RCC 7860 (cell line): ENCODE data around the gene TRMT10B.
A peak's percentile ranks its signal among the peaks of the same experiment; 100 is the strongest.

Source experiments
- DNase-seq: peaks from one replicate; pipeline ENCODE4 v3.0.0-alpha.2; 2015; ENCODE audit warnings: low spot score
- FAIRE-seq: peaks from 2 replicates; lab custom pipeline; 2012; peaks lifted over from hg19 to GRCh38; lab: Jason Lieb, UNC

Gene TRMT10B

GRCh38 chr9:37753489-37754190 is at the start of gene TRMT10B:
TSS of gene TRMT10B (plus strand) at chr9:37753805. CDS start at chr9:37761932, 8,127 bp downstream.
- peak; percentile 28 for DNase-seq
- no peak for FAIRE-seq

GRCh38 chr9:37705787-37706186 is 47.8 kb upstream of the TRMT10B start:
- FAIRE-seq = no peak
- DNase-seq = no peak

- DNase-seq (peak; percentile 38), FAIRE-seq (peak; percentile 34)
Measured at GRCh38 chr9:37706290-37706689, 47.3 kb upstream of the TRMT10B start.

- FAIRE-seq (no peak), DNase-seq (no peak)
Measured at GRCh38 chr9:37707748-37708147, 45.9 kb upstream of the TRMT10B start.

GRCh38 chr9:37710046-37710445 is 43.6 kb upstream of the TRMT10B start:
- DNase-seq (no peak), FAIRE-seq (no peak)

GRCh38 chr9:37715260-37715659 is 38.3 kb upstream of the TRMT10B start:
- DNase-seq = peak; percentile 17
- FAIRE-seq = no peak

- no peak for FAIRE-seq
- no peak for DNase-seq
Measured at GRCh38 chr9:37715991-37716505, 37.6 kb upstream of the TRMT10B start.

GRCh38 chr9:37719526-37719925 is 34.1 kb upstream of the TRMT10B start:
- FAIRE-seq (no peak), DNase-seq (no peak)

- no peak for FAIRE-seq
- DNase-seq = no peak
Measured at GRCh38 chr9:37727013-37727412, 26.6 kb upstream of the TRMT10B start.

- DNase-seq (no peak), FAIRE-seq (no peak)
Measured at GRCh38 chr9:37729499-37729898, 24.1 kb upstream of the TRMT10B start.

GRCh38 chr9:37730256-37730655 is 23.3 kb upstream of the TRMT10B start:
- FAIRE-seq = no peak

GRCh38 chr9:37730839-37731238 is 22.8 kb upstream of the TRMT10B start:
- no peak for FAIRE-seq
- DNase-seq = no peak

More at GRCh38 chr9:37730256-37730655, 23.3 kb upstream of the TRMT10B start:
- no peak for DNase-seq

- FAIRE-seq (no peak), DNase-seq (no peak)
Measured at GRCh38 chr9:37732086-37732741, 21.4 kb upstream of the TRMT10B start.

- DNase-seq (no peak), FAIRE-seq (no peak)
Measured at GRCh38 chr9:37732952-37733351, 20.7 kb upstream of the TRMT10B start.

- no peak for FAIRE-seq
Measured at GRCh38 chr9:37739222-37739621, 14.4 kb upstream of the TRMT10B start.

GRCh38 chr9:37740128-37740527 is 13.5 kb upstream of the TRMT10B start:
- FAIRE-seq = no peak
- DNase-seq = no peak

More at GRCh38 chr9:37739222-37739621, 14.4 kb upstream of the TRMT10B start:
- DNase-seq = no peak

- no peak for FAIRE-seq
- DNase-seq = no peak
Measured at GRCh38 chr9:37740631-37741328, 12.8 kb upstream of the TRMT10B start.

- DNase-seq = no peak
- no peak for FAIRE-seq
Measured at GRCh38 chr9:37745970-37746369, 7.6 kb upstream of the TRMT10B start.

GRCh38 chr9:37746448-37747270 is 6.9 kb upstream of the TRMT10B start:
- DNase-seq = no peak
- no peak for FAIRE-seq

- no peak for FAIRE-seq
- DNase-seq = peak; percentile 39
Measured at GRCh38 chr9:37747271-37747753, 6.3 kb upstream of the TRMT10B start.
